ENCODE measurements around the gene RBMS1. TPM values are rescaled to one million over a fixed set of nuclear protein-coding genes. Genes with fewer than 3 reads are reported as not detected.

Gene RBMS1
- polyA plus RNA-seq, 1 donor from 2014 or later: 8.4 TPM

- H3K9me3 ChIP-seq (ENCODE audit: low read length): no peaks in the 10 kb centered on the region
- no peaks in the 10 kb centered on the region for H3K79me2 ChIP-seq (replicated peaks; ENCODE audit: insufficient read depth, low read length)
- no peaks in the 10 kb centered on the region for H4K20me1 ChIP-seq (ENCODE audit: insufficient read depth)
- no peak overlapping the region for H3K4me2 ChIP-seq (ENCODE audit: low read length)
- H3K9me2 ChIP-seq (ENCODE audit: insufficient read depth, low read length): no peaks in the 10 kb centered on the region
- H3K4me3 ChIP-seq (ENCODE audit: low read length): no peak overlapping the region
- no peak overlapping the region for H3K27ac ChIP-seq (ENCODE audit: low read length)
- no peaks in the 10 kb centered on the region for H3F3A ChIP-seq (ENCODE audit: insufficient read depth, low read length, poor library complexity, severe bottlenecking)
- H3K9ac ChIP-seq (ENCODE audit: low read length): no peak overlapping the region
- H3K36me3 ChIP-seq (ENCODE audit: insufficient read depth, low read length): no peaks in the 10 kb centered on the region
- H3K27me3 ChIP-seq (ENCODE audit: insufficient read depth, low read depth, low read length): no peaks in the 10 kb centered on the region
- no peak overlapping the region for H2AFZ ChIP-seq (ENCODE audit: low read depth, low read length)
- no peak for TF ChIP-seq CTCF (IDR thresholded peaks at IDR 0.05; ENCODE audit: poor library complexity, severe bottlenecking)
- TF ChIP-seq SMC3 (conservative IDR thresholded peaks at IDR 0.05; ENCODE audit: poor library complexity): no peak
- TF ChIP-seq POLR2AphosphoS5 (IDR thresholded peaks at IDR 0.05): no peak
- TF ChIP-seq MXI1 (conservative IDR thresholded peaks at IDR 0.05; ENCODE audit: poor library complexity, severe bottlenecking): no peak
- TF ChIP-seq, protein P1, sequence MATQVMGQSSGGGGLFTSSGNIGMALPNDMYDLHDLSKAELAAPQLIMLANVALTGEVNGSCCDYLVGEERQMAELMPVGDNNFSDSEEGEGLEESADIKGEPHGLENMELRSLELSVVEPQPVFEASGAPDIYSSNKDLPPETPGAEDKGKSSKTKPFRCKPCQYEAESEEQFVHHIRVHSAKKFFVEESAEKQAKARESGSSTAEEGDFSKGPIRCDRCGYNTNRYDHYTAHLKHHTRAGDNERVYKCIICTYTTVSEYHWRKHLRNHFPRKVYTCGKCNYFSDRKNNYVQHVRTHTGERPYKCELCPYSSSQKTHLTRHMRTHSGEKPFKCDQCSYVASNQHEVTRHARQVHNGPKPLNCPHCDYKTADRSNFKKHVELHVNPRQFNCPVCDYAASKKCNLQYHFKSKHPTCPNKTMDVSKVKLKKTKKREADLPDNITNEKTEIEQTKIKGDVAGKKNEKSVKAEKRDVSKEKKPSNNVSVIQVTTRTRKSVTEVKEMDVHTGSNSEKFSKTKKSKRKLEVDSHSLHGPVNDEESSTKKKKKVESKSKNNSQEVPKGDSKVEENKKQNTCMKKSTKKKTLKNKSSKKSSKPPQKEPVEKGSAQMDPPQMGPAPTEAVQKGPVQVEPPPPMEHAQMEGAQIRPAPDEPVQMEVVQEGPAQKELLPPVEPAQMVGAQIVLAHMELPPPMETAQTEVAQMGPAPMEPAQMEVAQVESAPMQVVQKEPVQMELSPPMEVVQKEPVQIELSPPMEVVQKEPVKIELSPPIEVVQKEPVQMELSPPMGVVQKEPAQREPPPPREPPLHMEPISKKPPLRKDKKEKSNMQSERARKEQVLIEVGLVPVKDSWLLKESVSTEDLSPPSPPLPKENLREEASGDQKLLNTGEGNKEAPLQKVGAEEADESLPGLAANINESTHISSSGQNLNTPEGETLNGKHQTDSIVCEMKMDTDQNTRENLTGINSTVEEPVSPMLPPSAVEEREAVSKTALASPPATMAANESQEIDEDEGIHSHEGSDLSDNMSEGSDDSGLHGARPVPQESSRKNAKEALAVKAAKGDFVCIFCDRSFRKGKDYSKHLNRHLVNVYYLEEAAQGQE (IDR thresholded peaks at IDR 0.05; ENCODE audit: borderline replicate concordance): no peak
- TF ChIP-seq EZH2 (IDR thresholded peaks at IDR 0.05; ENCODE audit: borderline replicate concordance, insufficient read depth, low read length, poor library complexity, severe bottlenecking): no peak
- no peak for TF ChIP-seq TAF1 (IDR thresholded peaks at IDR 0.05; ENCODE audit: low read depth)
- TF ChIP-seq RAD21 (conservative IDR thresholded peaks at IDR 0.05): no peak
- no peak for TF ChIP-seq EP300 (conservative IDR thresholded peaks at IDR 0.05; ENCODE audit: poor library complexity, severe bottlenecking)
Measured at GRCh38 chr2:160445673-160446072, 47.9 kb downstream of the RBMS1 start.

DNA sequence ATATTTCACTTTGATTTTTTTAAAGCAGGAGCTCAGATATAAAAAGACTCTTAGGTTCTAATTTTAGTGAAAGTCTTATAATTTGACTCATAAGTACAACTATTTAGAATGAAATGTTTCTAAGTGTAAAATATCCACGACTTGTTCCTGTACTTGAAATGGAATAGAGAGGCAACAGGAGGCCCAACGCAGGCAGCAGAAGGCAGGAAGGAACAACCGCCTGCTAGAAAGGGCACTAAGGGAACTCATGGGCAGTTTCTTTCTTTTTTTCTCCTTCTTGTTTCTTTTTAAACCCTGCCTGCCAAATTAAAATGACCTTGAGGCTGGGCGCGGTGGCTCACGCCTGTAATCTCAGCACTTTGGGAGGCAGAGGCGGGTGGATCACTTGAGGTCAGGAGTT lies 51.0 kb downstream of the RBMS1 start:
- Histone ChIP-seq H3K36me3 (ENCODE audit: insufficient read depth, low read length) (no peaks in the 10 kb centered on the region), H4K20me1 (ENCODE audit: insufficient read depth) (no peaks in the 10 kb centered on the region), H3K9me2 (ENCODE audit: insufficient read depth, low read length) (no peaks in the 10 kb centered on the region), H3K9me3 (ENCODE audit: low read length) (no peaks in the 10 kb centered on the region), H3K27ac (ENCODE audit: low read length) (no peak overlapping the region), H3K9ac (ENCODE audit: low read length) (no peak overlapping the region), H3K79me2 (replicated peaks; ENCODE audit: insufficient read depth, low read length) (no peaks in the 10 kb centered on the region), H3K4me3 (ENCODE audit: low read length) (no peak overlapping the region), H3K4me2 (ENCODE audit: low read length) (no peak overlapping the region), H3F3A (ENCODE audit: insufficient read depth, low read length, poor library complexity, severe bottlenecking) (no peaks in the 10 kb centered on the region), H2AFZ (ENCODE audit: low read depth, low read length) (no peak overlapping the region), H3K27me3 (ENCODE audit: insufficient read depth, low read depth, low read length) (no peaks in the 10 kb centered on the region)
- TF ChIP-seq, protein P1 (IDR thresholded peaks at IDR 0.05; ENCODE audit: borderline replicate concordance): no peak
- TF ChIP-seq RAD21 (conservative IDR thresholded peaks at IDR 0.05): no peak
- no peak for TF ChIP-seq POLR2AphosphoS5 (IDR thresholded peaks at IDR 0.05)
- TF ChIP-seq EP300 (conservative IDR thresholded peaks at IDR 0.05; ENCODE audit: poor library complexity, severe bottlenecking): no peak
- no peak for TF ChIP-seq TAF1 (IDR thresholded peaks at IDR 0.05; ENCODE audit: low read depth)

All from neural cell (in vitro differentiated cells).